Measurements from ENCODE around the gene PLA2R1. TPM values are rescaled to one million over a fixed set of nuclear protein-coding genes. Genes with fewer than 3 reads are reported as not detected.

Gene PLA2R1
- total and polyA plus RNA-seq, 10 of the 15 experiments (the other 5 are each of a cell fraction or from before 2014, with no cell fraction given), result 0.01 to 0.05 (median 0.02) TPM; not detected in 6

GRCh38 chr2:160057356-160057755 lies 5.1 kb downstream of the PLA2R1 start:
- intact Hi-C loops (cut with micrococcal nuclease; ENCODE audit: unreplicated experiment), result no loop called here
- RAD21 ChIA-PET (ENCODE audit: unreplicated experiment), result no interaction called here
- no peak for FAIRE-seq
- no peaks in the 10 kb centered on the region for H3K36me3 ChIP-seq (ENCODE audit: control insufficient read depth in 2 of 2, insufficient read depth in 2 of 2, low read length in 1 of 2)
- H3K9me3 ChIP-seq (replicated peaks; ENCODE audit: control insufficient read depth, insufficient read depth, low read length), result no peaks in the 10 kb centered on the region
- ATAC-seq, result no peak
- SMC1A ChIA-PET (ENCODE audit: uncharacterized antibody, unreplicated experiment), result no interaction called here
- no peak overlapping the region for H3K4me2 ChIP-seq (ENCODE audit: control insufficient read depth, insufficient read depth)
- H3K27me3 ChIP-seq (replicated peaks in 1 of 2; ENCODE audit: control insufficient read depth in 2 of 2, insufficient read depth in 2 of 2, low read length in 1 of 2), result peaks cover 0 to 2% of the 10 kb centered on the region in 2 experiments
- in situ Hi-C loops (cut with MboI), result no loop called here
- H2AFZ ChIP-seq (ENCODE audit: control insufficient read depth, low read depth, low read length), result no peak overlapping the region
- H3K4me1 ChIP-seq (ENCODE audit: control insufficient read depth, insufficient read depth, low read length), result no peaks in the 10 kb centered on the region
- POLR2A ChIA-PET, result no interaction called here
- H3K9ac ChIP-seq (ENCODE audit: control insufficient read depth, insufficient read depth, low read length), result no peak overlapping the region
- DNase-seq (ENCODE audit: low read depth, low spot score), result no peak
- H3K79me2 ChIP-seq (ENCODE audit: control insufficient read depth, insufficient read depth, low read length), result no peaks in the 10 kb centered on the region
- no TSS peak for BruUV-seq (replicated peaks)
- 6% methylated on average over 2 of the region's 2 CpGs for WGBS (ENCODE audit: insufficient coverage, insufficient replicate concordance, low lambda C conversion rate, missing lambda C conversion rate)
- CTCF ChIA-PET, result interaction anchor here (0.6 kb wide), 1 partner anchor 33 kb away, joined by 3 read pairs; no protein-coding TSS in a partner anchor
- no peak overlapping the region for H3K27ac ChIP-seq (ENCODE audit: control insufficient read depth, insufficient read depth)
- no peak overlapping the region for H3K4me3 ChIP-seq
- TF ChIP-seq FOXK2 (IDR thresholded peaks at IDR 0.05) (no peak), EED (IDR thresholded peaks at IDR 0.05; ENCODE audit: low read depth) (no peak), SUZ12 (IDR thresholded peaks at IDR 0.05; ENCODE audit: unreplicated experiment) (no peak), MEF2A (IDR thresholded peaks at IDR 0.05; ENCODE audit: insufficient read depth, low read depth, low read length) (no peak), JUNB (IDR thresholded peaks at IDR 0.05) (no peak), WRNIP1 (IDR thresholded peaks at IDR 0.05; ENCODE audit: borderline replicate concordance, low read depth, low read length) (no peak), RB1 (IDR thresholded peaks at IDR 0.05; ENCODE audit: borderline replicate concordance) (no peak), IRF3 (IDR thresholded peaks at IDR 0.05) (no peak), ZNF24 (IDR thresholded peaks at IDR 0.05) (no peak), IRF5 (IDR thresholded peaks at IDR 0.05; ENCODE audit: borderline replicate concordance) (no peak), CREB1 (IDR thresholded peaks at IDR 0.05; ENCODE audit: low read depth) (no peak), STAT3 (IDR thresholded peaks at IDR 0.05; ENCODE audit: low read depth, low read length) (no peak)
- TF ChIP-seq, protein P1, sequence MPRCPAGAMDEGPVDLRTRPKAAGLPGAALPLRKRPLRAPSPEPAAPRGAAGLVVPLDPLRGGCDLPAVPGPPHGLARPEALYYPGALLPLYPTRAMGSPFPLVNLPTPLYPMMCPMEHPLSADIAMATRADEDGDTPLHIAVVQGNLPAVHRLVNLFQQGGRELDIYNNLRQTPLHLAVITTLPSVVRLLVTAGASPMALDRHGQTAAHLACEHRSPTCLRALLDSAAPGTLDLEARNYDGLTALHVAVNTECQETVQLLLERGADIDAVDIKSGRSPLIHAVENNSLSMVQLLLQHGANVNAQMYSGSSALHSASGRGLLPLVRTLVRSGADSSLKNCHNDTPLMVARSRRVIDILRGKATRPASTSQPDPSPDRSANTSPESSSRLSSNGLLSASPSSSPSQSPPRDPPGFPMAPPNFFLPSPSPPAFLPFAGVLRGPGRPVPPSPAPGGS (IDR thresholded peaks at IDR 0.05; ENCODE audit: borderline replicate concordance, insufficient read depth, low read depth, low read length, poor library complexity, severe bottlenecking), result no peak
- no peaks in the 10 kb centered on the region for H4K20me1 ChIP-seq (ENCODE audit: control insufficient read depth, insufficient read depth)
